NOMO-1 treated with dmso at 0.1 percent for 144 hours (cell line): ENCODE results near the gene ISG15.

Experiments
- DNase-seq: peaks from one replicate; lab custom pipeline; 2025; ENCODE audit not compliant: unreplicated experiment; lab: John Stamatoyannopoulos, UW

Gene ISG15

DNA sequence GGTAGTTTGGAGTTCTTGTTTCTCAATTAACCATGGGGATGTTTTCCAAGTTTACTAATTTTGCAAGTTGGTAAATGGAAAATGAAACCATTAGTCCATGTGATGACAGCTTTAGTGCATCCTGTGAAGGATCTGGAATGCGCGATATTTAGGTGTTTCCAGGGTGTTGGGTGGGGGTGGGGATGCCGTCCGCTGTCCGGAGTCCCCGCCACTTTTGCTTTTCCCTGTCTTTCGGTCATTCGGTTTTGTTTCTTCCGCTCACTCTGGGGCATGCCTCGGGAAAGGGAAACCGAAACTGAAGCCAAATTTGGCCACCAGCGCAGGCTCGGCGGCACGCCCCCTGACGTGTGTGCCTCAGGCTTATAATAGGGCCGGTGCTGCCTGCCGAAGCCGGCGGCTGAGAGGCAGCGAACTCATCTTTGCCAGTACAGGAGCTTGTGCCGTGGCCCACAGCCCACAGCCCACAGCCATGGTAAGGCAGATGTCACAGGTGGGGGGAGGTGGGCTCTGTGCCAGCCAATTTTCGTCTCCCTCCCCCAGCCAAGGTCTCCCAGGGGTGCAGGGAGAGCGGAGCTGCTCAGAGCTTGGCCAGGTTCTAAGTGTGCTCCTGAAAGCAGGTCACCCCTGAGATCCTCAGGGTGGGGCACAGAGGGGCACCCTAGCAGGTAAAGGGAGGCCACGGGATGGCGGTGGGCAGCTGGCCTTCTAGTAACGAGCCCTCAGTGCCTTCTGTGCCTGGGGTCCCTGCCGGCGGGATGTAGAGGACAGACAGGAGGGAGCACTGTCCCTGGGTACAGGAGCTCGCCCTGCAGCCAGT is at the start of gene ISG15:
TSS of gene ISG15 (plus strand) at position 393 of the 817 bp plus-strand sequence. CDS start at position 470, 77 bp downstream.
- peak; percentile 88 for DNase-seq

DNA sequence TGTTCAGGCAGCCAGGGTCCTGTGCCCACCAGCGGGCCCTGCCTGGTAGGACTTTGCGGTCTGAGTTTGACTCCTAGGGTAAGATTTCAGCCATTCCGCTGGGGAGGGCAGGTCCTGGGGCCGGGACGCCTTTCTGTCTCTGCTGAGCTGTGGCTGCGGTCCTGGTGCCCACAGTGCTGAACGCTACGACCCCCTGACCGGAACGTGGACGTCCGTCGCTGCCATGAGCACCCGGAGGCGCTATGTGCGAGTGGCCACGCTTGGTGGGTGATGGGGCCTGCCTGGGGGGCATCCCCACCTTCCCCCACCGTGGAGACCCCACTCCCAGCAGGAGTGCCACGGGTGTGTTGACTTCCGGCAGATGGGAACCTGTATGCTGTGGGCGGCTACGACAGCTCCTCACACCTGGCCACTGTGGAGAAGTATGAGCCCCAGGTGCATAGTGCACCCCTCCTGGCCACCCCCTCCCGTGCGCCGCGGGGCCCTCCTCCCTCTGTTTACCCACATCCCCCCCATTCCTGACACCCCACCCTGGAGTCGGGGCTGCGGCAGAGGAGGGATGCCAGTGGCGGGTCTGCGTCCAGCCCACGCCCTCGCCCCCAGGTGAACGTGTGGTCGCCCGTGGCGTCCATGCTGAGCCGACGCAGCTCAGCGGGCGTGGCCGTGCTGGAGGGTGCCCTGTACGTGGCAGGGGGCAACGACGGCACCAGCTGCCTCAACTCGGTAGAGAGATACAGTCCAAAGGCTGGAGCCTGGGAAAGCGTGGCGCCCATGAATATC is 49.4 kb upstream of the ISG15 start:
- no peak for DNase-seq

DNA sequence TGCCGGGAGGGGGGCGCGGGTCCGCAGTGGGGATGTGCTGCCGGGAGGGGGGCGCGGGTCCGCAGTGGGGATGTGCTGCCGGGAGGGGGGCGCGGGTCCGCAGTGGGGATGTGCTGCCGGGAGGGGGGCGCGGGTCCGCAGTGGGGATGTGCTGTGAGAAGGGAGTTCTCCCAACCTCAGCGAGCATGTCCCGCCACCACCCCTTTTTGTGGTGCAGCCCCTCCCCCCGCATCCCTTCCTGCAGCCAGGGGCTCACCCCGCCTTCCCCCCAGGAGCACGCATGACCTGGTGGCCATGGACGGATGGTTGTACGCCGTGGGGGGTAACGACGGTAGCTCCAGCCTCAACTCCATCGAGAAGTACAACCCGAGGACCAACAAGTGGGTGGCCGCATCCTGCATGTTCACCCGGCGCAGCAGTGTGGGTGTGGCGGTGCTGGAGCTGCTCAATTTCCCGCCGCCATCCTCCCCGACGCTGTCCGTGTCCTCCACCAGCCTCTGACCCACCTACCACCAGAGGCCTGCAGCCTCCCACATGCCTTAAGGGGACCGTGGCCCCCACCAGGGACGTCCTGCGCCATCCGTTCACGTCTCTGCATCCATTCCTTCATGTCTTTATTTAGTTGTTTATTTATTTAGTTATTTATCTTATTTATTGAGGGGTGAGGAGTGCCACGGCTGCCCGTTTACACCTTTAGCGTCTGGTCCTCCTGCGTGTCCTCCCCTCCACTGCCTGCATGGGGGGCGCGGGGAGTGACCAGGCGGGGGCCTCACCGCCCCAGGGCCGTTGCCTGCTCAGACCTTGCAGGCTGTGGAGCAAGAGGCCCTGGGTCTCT is 48.4 kb upstream of the ISG15 start:
- DNase-seq: no peak

DNA sequence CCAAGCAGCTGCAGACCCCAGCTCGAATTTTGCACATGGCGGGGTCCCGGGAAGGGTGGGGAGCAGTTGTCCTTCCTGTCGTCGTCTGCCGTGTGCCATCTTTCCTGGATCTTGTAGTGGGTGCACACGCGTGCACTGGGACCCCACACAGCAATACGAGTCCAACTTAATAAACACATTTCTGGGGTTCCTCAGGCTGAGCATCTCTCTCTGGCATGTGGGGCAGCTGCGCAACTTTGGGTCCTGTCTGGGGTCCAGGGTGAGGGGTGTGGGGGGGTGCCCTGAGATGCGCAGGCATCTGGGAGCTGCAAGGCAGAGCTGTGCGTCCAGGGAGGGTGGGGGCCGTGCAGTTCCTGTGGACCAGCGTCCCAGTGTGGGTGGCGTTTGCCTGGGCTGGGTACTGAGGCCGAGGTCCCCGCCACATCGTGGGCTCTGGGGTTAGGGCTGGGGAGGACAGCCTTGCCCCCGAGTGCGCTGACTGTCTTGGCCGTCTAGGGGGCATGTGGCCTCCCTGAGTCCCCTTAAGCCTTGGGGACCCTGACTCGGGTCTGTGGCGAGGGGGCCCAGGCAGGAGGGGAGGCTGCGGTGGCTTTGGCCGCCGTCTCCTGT is 47.7 kb upstream of the ISG15 start:
- no peak for DNase-seq

DNA sequence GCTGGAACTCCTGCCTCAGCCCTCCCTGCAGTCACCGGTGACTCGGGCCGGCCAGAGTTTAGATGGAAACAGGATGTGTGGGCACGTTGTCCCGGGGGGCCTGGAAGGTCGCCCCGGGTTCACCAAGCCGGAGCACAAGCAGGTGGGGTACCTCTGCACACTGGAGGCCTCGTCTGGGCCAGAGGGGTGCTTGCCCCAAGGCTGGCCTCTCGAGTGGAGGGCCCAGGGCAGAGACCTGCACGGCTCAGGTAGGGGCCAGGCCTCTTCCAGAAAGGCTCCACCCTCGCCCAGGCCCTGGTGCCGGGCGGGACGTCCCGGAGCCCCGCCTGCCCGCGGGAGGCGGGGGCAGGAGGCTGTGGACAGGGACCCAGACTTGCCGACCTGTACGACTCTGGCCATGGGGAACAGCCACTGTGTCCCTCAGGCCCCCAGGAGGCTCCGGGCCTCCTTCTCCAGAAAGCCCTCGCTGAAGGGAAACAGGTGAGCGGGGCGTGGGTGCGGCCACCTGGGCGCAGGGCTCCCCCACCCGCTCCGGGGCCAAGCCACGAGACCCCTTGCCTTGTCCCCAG is 47.1 kb upstream of the ISG15 start, which contains the start of gene PLEKHN1:
TSS of gene PLEKHN1 (plus strand) at position 348 of the 569 bp plus-strand sequence. CDS start at position 398, 50 bp downstream.
- no peak for DNase-seq

DNA sequence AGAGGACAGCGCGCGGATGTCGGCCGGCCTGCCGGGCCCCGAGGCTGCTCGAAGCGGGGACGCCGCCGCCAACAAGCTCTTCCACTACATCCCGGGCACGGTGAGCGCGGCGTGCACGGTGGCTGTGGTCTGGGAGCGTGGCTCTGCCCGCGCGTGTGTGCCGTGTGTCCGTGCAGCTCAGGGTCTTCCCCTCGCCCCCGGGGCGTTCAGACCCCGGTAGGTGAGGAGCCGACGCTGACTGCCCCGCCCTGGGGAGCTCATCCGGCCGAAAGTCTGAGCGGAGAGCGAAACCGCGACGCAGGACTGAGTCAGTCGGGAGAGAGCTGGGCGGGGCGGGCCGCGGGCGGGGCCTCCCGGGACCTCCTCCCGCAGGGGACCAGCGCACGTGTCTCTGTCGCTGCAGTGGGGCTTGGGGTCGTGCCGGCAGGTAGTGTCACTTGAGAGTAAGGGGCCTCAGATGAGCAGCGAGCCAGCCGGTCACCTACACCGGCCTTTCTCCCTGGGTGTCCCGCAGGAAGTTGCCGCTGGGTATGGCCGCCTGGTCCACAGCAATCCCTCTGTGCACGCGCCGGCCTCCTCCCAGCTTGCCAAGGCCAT is 46.5 kb upstream of the ISG15 start:
- DNase-seq: peak; percentile 28

DNA sequence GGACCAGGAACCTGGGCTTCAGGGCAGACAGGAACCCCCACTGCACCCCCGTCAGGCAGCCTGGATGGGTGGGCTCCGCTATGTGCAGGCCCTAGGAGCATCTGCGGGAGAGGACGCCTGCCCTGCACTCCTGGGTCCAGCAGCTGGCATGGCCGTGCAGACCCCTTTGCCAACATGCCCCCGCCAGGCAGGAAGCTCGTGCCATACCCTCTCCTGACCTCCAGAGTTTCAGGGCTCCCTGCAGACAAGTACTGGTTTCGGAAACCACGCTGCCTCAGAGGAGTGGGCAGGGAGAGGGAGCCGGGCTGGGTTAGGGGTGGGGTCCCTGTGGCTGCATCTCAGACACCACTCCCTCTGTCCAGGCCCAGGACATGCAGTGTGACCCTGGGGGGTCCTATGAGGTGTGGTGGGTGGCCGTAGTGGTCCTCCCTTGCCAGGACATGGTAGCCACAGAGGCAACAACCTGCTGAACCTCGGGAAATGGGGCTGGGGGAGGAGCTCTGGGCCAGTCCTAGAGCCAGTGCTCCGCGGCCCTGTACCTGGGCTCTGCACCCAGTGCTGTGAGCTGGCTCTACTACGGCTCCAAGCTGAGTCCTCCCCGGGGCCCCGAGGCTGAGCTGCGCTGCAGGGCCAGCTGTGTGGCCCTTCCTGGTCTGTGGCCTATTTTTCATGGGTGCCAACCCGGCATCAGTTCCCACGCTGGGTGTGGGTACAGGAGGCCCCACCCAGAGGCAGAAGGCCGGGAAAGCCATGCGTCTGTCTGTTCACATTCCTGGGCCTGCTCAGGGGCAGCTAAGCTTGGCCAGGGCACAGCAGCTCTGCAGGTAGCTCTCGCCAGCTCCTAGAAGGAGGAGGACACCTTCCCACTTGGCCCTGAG is 45.6 kb upstream of the ISG15 start:
- DNase-seq: no peak

DNA sequence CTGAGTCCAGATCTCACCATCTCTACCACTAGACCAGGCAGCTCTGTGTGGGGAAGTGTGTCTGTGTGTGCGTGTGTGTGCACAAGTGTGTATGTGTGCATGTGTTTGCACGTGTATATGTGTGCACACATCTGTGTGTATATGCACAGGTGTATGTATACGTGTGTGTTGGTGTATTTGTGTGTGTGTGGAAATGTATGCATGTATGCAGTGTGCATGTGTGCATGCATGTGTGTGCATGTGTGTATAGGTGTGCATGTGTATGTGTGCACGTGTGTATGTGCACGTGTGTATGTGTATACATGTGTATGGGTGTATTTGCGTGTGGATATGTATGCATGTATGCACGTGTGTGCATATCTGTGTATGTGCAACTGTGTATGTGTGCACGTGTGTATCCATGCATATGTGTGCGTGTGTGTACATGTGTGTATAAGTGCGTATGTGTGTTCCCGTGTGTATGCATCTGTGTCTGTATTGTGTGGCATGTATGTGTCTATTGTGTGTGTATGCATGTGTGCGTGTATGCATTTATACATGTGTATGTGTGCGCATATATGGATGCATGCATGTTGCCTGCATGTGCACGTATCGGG is 43.9 kb upstream of the ISG15 start:
- DNase-seq: no peak

DNA sequence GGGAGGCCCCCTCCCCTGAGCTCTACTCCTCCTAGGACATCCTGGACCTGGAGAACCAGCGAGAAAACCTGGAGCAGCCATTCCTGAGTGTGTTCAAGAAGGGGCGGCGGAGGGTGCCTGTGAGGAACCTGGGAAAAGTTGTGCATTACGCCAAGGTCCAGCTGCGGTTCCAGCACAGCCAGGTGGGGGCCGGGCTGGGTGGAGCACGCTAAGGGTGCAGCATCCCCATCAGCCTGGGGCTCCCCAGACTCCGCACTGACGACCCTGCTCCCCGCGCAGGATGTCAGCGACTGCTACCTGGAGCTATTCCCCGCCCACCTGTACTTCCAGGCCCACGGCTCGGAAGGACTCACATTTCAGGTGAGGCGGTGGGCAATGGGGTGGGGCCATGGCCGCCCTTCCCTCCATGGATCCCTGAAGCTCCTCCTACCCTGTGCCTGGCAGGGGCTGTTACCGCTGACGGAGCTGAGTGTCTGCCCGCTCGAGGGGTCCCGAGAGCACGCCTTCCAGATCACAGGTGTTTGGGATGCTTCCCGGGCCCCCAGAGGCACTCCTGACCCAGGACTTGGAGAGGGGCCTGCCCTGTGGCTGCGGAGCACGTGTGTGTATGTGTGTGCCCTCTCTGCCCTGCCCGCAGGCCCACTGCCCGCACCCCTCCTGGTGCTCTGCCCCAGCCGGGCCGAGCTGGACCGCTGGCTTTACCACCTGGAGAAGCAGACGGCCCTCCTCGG is 42.9 kb upstream of the ISG15 start:
- no peak for DNase-seq

DNA sequence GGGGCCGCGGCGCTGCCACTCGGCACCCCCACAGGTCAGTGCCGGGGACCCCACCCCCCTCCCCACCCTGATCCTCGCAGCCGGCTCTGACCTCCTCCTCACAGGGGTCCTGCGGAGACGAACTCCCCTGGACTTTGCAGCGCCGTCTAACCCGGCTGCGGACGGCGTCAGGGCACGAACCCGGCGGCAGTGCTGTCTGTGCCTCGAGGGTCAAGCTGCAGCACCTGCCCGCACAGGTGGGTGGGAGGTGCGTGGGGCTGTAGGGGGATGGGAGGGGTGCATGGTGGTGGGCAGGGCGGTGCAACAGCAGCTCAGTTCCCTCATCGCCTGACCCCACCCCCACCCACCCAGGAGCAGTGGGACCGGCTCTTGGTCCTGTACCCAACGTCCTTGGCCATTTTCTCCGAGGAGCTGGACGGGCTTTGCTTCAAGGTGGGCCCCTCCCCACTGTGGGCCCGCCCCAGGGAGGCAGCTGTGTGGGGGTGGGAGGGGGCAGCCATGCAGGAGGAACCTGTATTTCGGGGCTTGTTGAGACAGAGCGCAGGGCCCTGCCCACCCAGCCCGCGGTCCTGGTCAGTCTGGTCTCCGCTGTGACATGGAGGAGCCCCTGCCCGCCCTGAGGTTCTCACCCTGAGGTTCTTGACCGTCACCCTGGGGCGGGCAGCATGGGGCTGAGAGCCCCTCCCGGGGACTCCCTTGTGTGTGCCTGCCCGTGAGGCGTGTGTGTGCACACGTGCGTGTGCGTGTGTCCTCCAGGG is 42.1 kb upstream of the ISG15 start:
- no peak for DNase-seq

DNA sequence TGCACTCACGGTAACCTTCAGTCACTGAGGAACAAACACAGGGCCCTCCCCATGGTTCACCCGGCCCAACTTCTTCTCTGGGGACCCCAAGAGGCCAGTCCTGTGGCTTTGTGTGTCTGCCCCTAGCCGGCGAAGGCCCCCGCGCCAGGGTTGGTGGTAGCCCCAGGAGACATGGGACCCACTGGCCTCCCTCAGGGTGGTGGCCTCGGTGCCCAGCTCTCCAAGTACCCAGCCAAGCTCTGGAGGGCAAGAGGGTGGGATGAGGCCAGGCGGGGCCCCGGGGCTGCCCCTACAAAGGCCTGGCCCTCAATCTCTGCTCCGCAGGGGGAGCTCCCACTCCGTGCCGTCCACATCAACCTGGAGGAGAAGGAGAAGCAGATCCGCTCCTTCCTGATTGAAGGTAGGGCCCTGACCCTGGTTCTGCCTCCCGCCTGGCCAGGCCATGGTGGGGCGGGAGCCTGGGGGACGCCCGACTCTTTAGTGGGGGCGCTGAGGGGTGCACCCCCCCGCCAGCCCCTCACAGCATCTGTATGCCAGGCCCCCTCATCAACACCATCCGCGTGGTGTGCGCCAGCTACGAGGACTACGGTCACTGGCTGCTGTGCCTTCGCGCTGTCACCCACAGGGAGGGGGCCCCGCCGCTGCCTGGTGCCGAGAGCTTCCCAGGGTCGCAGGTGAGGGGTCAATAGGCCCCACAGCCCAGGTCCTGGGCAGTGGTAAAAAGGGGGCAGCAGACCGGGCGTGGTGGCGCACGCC is 41.4 kb upstream of the ISG15 start:
- DNase-seq: no peak

DNA sequence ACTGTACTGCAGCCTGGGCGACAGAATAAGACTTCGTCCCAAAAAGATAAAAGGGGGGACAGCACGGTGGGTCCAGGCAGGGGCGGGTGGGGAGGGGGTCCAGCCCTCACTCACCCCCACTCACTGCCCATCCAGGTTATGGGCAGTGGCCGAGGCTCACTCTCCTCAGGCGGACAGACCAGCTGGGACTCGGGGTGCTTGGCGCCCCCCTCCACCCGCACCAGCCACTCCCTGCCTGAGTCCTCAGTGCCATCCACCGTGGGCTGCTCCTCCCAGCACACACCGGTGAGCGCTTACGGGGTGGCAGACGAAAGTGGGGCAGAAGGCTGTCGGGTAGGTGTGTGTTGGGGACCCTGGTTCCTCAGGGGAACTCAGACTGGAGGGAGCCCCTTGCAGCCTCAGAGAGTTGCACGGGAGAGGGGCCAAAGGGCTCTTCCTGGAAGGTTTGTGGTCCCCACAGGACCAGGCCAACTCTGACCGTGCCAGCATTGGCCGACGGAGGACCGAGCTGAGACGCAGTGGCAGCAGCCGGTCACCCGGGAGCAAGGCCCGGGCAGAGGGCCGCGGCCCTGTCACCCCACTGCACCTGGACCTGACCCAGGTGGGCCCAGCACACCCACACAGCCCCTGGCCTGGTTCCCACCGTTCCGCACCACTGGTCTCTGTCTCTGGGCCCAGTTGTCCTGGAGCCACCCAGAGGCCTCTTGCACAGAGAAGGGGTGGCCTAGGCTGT is 40.4 kb upstream of the ISG15 start:
- no peak for DNase-seq

DNA sequence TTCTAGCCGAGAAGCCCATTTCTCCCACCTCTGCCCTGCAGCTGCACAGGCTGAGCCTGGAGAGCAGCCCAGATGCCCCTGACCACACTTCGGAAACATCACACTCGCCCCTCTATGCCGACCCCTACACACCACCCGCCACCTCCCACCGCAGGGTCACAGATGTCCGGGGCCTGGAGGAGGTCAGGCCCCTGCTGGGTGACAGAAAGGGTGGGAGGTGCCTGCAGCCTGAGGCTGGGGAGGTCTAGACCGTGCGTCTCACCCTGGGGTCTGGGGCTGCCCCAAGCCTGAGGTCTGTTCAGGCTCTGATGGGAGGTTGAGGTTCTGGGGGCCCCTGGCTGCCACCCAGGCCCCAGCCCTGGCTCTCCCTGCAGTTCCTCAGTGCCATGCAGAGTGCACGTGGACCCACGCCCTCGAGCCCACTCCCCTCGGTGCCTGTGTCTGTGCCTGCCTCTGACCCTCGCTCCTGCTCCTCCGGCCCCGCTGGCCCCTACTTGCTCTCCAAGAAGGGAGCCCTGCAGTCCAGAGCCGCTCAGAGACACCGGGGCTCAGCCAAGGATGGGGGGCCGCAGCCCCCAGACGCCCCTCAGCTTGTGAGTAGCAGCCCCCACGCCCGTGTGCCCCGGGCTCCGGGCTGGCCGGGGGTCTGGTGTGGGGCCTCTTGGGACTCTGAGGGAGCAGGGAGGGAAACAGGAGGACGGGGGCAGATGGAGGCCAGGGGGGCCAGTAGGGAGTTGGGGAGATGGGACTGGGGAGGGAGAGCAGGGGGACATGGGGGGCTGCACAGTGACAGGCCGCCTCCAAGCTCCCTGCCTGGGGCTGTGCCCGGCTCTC is 39.6 kb upstream of the ISG15 start:
- no peak for DNase-seq

DNA sequence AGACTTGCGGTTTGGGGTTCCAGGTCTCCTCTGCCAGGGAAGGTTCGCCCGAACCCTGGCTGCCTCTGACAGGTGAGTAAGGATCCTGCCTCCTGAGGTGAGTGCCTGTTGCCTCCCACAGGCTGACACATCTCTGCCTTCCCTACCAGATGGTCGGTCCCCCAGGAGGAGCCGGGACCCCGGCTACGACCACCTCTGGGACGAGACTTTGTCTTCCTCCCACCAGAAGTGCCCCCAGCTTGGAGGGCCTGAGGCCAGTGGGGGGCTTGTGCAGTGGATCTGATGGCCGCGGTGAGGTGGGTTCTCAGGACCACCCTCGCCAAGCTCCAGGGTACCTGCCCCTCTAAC is 39.0 kb upstream of the ISG15 start:
- no peak for DNase-seq

DNA sequence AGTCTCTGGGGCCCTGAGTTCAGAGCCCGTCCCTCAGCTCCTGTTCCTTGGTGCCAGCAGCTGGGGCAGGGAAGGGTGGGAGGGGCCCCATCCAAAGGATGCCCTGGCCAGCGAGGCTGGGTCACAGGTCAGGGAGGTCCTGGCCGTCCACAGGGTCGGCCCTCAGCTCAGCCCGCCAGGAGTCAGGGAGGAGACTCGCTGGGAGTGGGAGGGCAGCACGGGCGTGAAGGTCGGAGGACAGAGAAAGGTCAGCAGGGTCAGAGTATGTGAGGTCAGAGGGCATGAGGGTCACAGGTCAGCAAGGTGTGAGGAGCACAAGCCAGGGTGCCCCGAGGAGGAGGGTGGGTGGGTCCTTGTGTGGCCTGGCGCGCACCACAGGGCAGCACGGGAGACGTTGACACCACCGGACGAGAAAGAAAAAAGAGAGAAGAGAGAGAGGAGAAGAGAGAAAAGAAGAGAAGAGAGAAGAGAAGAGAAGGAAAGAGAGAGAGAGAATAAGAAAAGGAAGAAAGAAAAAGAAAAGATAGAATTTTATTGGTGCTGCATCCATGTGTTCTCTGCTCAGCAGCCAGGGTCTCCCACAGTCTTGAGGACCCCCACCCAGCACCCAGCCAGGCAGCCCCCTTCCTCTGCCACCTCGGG is 38.5 kb upstream of the ISG15 start:
- DNase-seq: no peak
